Spleen (tissue), 7 donors: ENCODE results near the gene RBFOX1.

Experiments
- POLR2A ChIP-seq, 3 donors: fragments of 450-650 bp; IDR thresholded peaks; one replicate each; pipeline ENCODE4 v1.5.1; 2017; ENCODE audit warnings: antibody characterized with exemption in 3 of 3, mild to moderate bottlenecking in 1 of 3
- TF ChIP-seq, protein P1 (sequence below), 11 experiments: fragments of 200-600 bp in 7 of 11; fragments of 450-650 bp in 4 of 11; sonication (generic) in 4 of 11; IDR thresholded peaks in 8 of 11; conservative IDR thresholded peaks in 3 of 11; 1 replicate in 7 of 11; 2 replicates in 4 of 11; pipeline versions ENCODE4 v1.4.0 to v1.8.0; 2016 to 2021; ENCODE audit warnings: antibody characterized with exemption in 11 of 11, inconsistent platforms in 4 of 11, mild to moderate bottlenecking in 1 of 11
- donor health status: DM: no; HTN: no; CAD: no; lungs with moderate emphysema.
- donor health status: DM: no; HTN: no; CAD: no.
- donor health status: DM: no; HTN: no; CAD: no.

DNA sequence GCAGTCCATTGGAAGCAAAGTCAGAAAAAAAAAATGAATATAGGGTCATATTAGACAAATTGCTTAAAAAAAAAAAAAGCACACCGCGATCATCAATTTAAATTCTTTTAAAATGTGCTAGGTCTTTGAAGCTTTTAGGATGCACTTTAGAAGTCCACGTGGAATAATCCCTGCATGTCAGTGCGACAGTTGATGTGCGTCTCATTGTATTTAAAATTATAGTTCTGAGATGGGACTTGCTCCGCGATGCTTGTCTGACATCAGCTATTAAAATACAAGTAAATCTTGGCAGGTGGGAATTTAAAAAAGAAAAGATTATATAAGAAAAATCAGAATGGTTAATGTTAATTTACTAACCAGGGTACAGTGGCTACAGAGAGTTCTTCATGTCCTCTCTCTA lies 105.2 kb downstream of the RBFOX1 start:
- TF ChIP-seq, protein P1, sequence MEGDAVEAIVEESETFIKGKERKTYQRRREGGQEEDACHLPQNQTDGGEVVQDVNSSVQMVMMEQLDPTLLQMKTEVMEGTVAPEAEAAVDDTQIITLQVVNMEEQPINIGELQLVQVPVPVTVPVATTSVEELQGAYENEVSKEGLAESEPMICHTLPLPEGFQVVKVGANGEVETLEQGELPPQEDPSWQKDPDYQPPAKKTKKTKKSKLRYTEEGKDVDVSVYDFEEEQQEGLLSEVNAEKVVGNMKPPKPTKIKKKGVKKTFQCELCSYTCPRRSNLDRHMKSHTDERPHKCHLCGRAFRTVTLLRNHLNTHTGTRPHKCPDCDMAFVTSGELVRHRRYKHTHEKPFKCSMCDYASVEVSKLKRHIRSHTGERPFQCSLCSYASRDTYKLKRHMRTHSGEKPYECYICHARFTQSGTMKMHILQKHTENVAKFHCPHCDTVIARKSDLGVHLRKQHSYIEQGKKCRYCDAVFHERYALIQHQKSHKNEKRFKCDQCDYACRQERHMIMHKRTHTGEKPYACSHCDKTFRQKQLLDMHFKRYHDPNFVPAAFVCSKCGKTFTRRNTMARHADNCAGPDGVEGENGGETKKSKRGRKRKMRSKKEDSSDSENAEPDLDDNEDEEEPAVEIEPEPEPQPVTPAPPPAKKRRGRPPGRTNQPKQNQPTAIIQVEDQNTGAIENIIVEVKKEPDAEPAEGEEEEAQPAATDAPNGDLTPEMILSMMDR (IDR thresholded peaks at IDR 0.05 in 8 of 11, conservative IDR thresholded peaks at IDR 0.05 in 3 of 11) = no peak
- TF ChIP-seq POLR2A (IDR thresholded peaks at IDR 0.05) = no peak
